HepG2 (cell line): Measurements from ENCODE around the gene PPP1R1B. TPM values are rescaled to one million over a fixed set of nuclear protein-coding genes. Genes with fewer than 3 reads are reported as not detected.

Source experiments
- ATF7-NPFF ChIP-seq: sonication (generic); formaldehyde crosslinking; IDR thresholded peaks from 2 replicates; pipeline ENCODE4 v1.8.1; 2023; ENCODE audit warnings: mild to moderate bottlenecking, low read depth, missing genetic modification reagents, moderate library complexity
- CSRNP2 ChIP-seq: sonication (generic); formaldehyde crosslinking; conservative IDR thresholded peaks from 2 replicates; pipeline ENCODE4 v1.8.0; 2022; ENCODE audit warnings: low read depth, missing genetic modification reagents
- HOXD1 ChIP-seq: sonication (generic); formaldehyde crosslinking; IDR thresholded peaks from 2 replicates; pipeline ENCODE4 v1.5.0; 2020; ENCODE audit warnings: missing genetic modification reagents
- KDM5B ChIP-seq: sonication (generic); formaldehyde crosslinking; IDR thresholded peaks from 2 replicates; pipeline ENCODE4 v1.4.0; 2020; ENCODE audit warnings: missing genetic modification reagents, mild to moderate bottlenecking, borderline replicate concordance
- KMT2B ChIP-seq: IDR thresholded peaks from 2 replicates; pipeline ENCODE4 v1.6.1; 2016; ENCODE audit warnings: missing genetic modification reagents, missing compliant biosample characterization
- NFIB ChIP-seq: sonication (generic); formaldehyde crosslinking; IDR thresholded peaks from 2 replicates; pipeline ENCODE4 v1.9.0; 2021; ENCODE audit warnings: missing genetic modification reagents, mild to moderate bottlenecking, borderline replicate concordance
- PCBP2 ChIP-seq: fragments of 200-400 bp; formaldehyde crosslinking; optimal IDR thresholded peaks from 2 replicates; pipeline ENCODE3; 2018; ENCODE audit warnings: low read length, low read depth; ENCODE audit not compliant: poor library complexity, severe bottlenecking
- SRSF4 ChIP-seq: fragments of 200-400 bp; formaldehyde crosslinking; IDR thresholded peaks from one replicate; pipeline ENCODE4 v1.6.1; 2018; ENCODE audit warnings: mild to moderate bottlenecking, low read depth, low read length, moderate library complexity; ENCODE audit not compliant: poor library complexity, severe bottlenecking
- STAT5B ChIP-seq: sonication (generic); formaldehyde crosslinking; IDR thresholded peaks from 2 replicates; pipeline ENCODE4 v1.4.0; 2020; ENCODE audit warnings: missing genetic modification reagents
- SUZ12 ChIP-seq: fragments of 150-350 bp; IDR thresholded peaks from 2 replicates; pipeline ENCODE4 v1.6.1; 2014; ENCODE audit warnings: low read depth, low read length
- USF2 ChIP-seq, 2 experiments: sonication (generic) in 1 of 2; formaldehyde crosslinking in 1 of 2; IDR thresholded peaks; 2 replicates each; pipeline versions ENCODE4 v1.5.1 to v1.6.1; 2011 to 2020; ENCODE audit warnings: borderline replicate concordance in 1 of 2, low read depth in 1 of 2, low read length in 1 of 2, mild to moderate bottlenecking in 1 of 2, missing genetic modification reagents in 1 of 2, moderate library complexity in 1 of 2
- ZBTB40 ChIP-seq, 2 experiments: fragments of 450-650 bp in 1 of 2; sonication (generic) in 1 of 2; formaldehyde crosslinking in 1 of 2; IDR thresholded peaks; 2 replicates each; pipeline versions ENCODE4 v1.6.1 to v1.8.0; 2016 to 2022; ENCODE audit warnings: antibody characterized with exemption in 1 of 2, mild to moderate bottlenecking in 1 of 2, missing genetic modification reagents in 1 of 2
- ZNF333 ChIP-seq: sonication (generic); formaldehyde crosslinking; IDR thresholded peaks from 2 replicates; pipeline ENCODE4 v1.4.0; 2020; ENCODE audit warnings: mild to moderate bottlenecking, missing genetic modification reagents, borderline replicate concordance
- ZNF367 ChIP-seq: sonication (generic); formaldehyde crosslinking; IDR thresholded peaks from 2 replicates; pipeline ENCODE4 v1.4.0; 2020; ENCODE audit warnings: missing genetic modification reagents, borderline replicate concordance
- polyA plus RNA-seq, 8 experiments: library from polyadenylated mRNA; depleted of rRNA in 3 of 8; stranded (reverse) in 7 of 8; unstranded in 1 of 8; fragments of >200 nt; fragmentation: Illumina TruSeq in 4 of 8; extraction: Trizol in 4 of 8; gene quantifications; 2 replicates each; pipeline versions ENCODE4 v1.2.1 to v1.2.3, GENCODE V29; 2011 to 2016; ENCODE audit warnings: low read depth in 4 of 8, missing spikeins in 1 of 8, mixed read lengths in 1 of 8; ENCODE audit not compliant: insufficient read depth in 1 of 8
- total RNA-seq, 5 experiments: library from RNA; depleted of rRNA; stranded (reverse); fragments of >200 nt; fragmentation: Illumina TruSeq; extraction: Trizol; gene quantifications; 2 replicates each; pipeline ENCODE4 v1.2.3, GENCODE V29; 2016; ENCODE audit warnings: low read depth in 1 of 5

PPP1R1B gene
- total and polyA plus RNA-seq, 2 of the 13 experiments (the other 11 are each of a cell fraction or from before 2014, with no cell fraction given), result 0.08 TPM; not detected in 1

- TF ChIP-seq STAT5B (CRISPR knock-in tag) (no peak), HOXD1 (CRISPR knock-in tag) (no peak), NFIB (CRISPR knock-in tag) (no peak), ZBTB40 (IDR thresholded peaks at IDR 0.05) (no peak), ZBTB40 (CRISPR knock-in tag; IDR thresholded peaks at IDR 0.05) (peak; percentile 75; the same call in 1 of the 2 replicates), SUZ12 (no peak), ATF7-NPFF (CRISPR knock-in tag) (no peak), ZNF367 (CRISPR knock-in tag) (no peak), PCBP2 (no peak), USF2 (IDR thresholded peaks at IDR 0.05; ENCODE audit: low read depth, low read length) (no peak), USF2 (CRISPR knock-in tag; IDR thresholded peaks at IDR 0.05; ENCODE audit: borderline replicate concordance) (no peak; the same call in 1 of the 2 replicates), CSRNP2 (CRISPR knock-in tag) (no peak), ZNF333 (no peak), SRSF4 (no peak), KMT2B (CRISPR knock-in tag) (no peak), KDM5B (CRISPR knock-in tag) (peak; percentile 81; the same call in 1 of the 2 replicates)
These were observed 45.1 kb downstream of the PPP1R1B start (continued) for GRCh38 chr17:39671651-39672521.
